Activated CD8-positive, alpha-beta T cell treated with anti-CD3 and anti-CD28 coated beads for 36 hours (primary cell): ENCODE data around the gene PLD5. TPM values are rescaled to one million over a fixed set of nuclear protein-coding genes. Genes with fewer than 3 reads are reported as not detected.
"Not testable (repeated sequence)": the region's sequence is repeated elsewhere in the genome, so short reads cannot be mapped to it uniquely, and the experiment has no call there.

Experiments used
- ATAC-seq: fragments of 200-7000 bp; cut with Tn5 transposase; one replicate; pipeline ENCODE4 v1.10.0; 2021; ENCODE audit warnings: mild to moderate bottlenecking, moderate library complexity
- CTCF ChIA-PET: fragments of 350-600 bp; sonication (Branson Sonifier 250); formaldehyde crosslinking; loops from one replicate; lab custom pipeline; 2021; ENCODE audit warnings: antibody characterized with exemption; lab: Charles Lee
- POLR2A ChIA-PET: fragments of 350-600 bp; sonication (Branson Sonifier 250); formaldehyde crosslinking; loops from one replicate; lab custom pipeline; 2021; ENCODE audit warnings: antibody characterized with exemption; lab: Charles Lee
- DNase-seq: peaks from one replicate; pipeline ENCODE4 v3.0.0-alpha.2; 2020
- H3K27ac Mint-ChIP-seq: one replicate; pipeline ENCODE4 v1.8.0; 2021; ENCODE audit warnings: mild to moderate bottlenecking, mixed read lengths
- H3K27me3 Mint-ChIP-seq: one replicate; pipeline ENCODE4 v1.8.0; 2021; ENCODE audit warnings: mixed read lengths
- H3K36me3 Mint-ChIP-seq: one replicate; pipeline ENCODE4 v1.8.0; 2021; ENCODE audit warnings: low read depth, mixed read lengths
- H3K4me1 Mint-ChIP-seq: one replicate; pipeline ENCODE4 v1.8.0; 2021; ENCODE audit warnings: low read depth, mixed read lengths
- H3K4me3 Mint-ChIP-seq: one replicate; pipeline ENCODE4 v1.8.0; 2021; ENCODE audit warnings: mild to moderate bottlenecking, moderate library complexity, mixed read lengths
- H3K9me3 Mint-ChIP-seq: one replicate; pipeline ENCODE4 v1.8.0; 2021; ENCODE audit warnings: mixed read lengths
- CTCF ChIP-seq: fragments of 200-600 bp; IDR thresholded peaks from one replicate; pipeline ENCODE4 v1.8.0; 2022; ENCODE audit warnings: antibody characterized with exemption, mild to moderate bottlenecking
- intact Hi-C: fragments of 100-400 bp; cut with micrococcal nuclease; formaldehyde crosslinking; loops from one replicate; pipeline ENCODE4 v1.10.0; 2022
- total RNA-seq, 2 experiments: library from RNA; stranded (reverse); gene quantifications; one replicate each; pipeline ENCODE4 v1.2.3, GENCODE V29; 2021

Gene PLD5
- total RNA-seq, 2 experiments from 2014 or later = not detected

GRCh38 chr1:242282758-242283485 lies 241.6 kb downstream of the PLD5 start:
- H3K9me3 Mint-ChIP-seq, CTCF ChIA-PET, ATAC-seq, H3K4me3 Mint-ChIP-seq, POLR2A ChIA-PET, H3K27ac Mint-ChIP-seq, H3K36me3 Mint-ChIP-seq, H3K4me1 Mint-ChIP-seq, DNase-seq, H3K27me3 Mint-ChIP-seq, intact Hi-C loops: not testable (repeated sequence)

- H3K4me1 Mint-ChIP-seq, CTCF ChIA-PET, H3K9me3 Mint-ChIP-seq, intact Hi-C loops, POLR2A ChIA-PET, ATAC-seq, H3K4me3 Mint-ChIP-seq, DNase-seq, H3K27me3 Mint-ChIP-seq, H3K27ac Mint-ChIP-seq, H3K36me3 Mint-ChIP-seq: not testable (repeated sequence)
Observed at GRCh38 chr1:242278406-242278805, 246.1 kb downstream of the PLD5 start.

- H3K9me3 Mint-ChIP-seq, ATAC-seq, H3K27ac Mint-ChIP-seq, H3K27me3 Mint-ChIP-seq, DNase-seq, H3K4me1 Mint-ChIP-seq, intact Hi-C loops, POLR2A ChIA-PET, CTCF ChIA-PET, H3K36me3 Mint-ChIP-seq, H3K4me3 Mint-ChIP-seq: not testable (repeated sequence)
Observed at GRCh38 chr1:242276769-242277168, 247.7 kb downstream of the PLD5 start.

GRCh38 chr1:242267004-242267403 lies 257.5 kb downstream of the PLD5 start:
- H3K36me3 Mint-ChIP-seq, CTCF ChIA-PET, POLR2A ChIA-PET: not testable (repeated sequence)

GRCh38 chr1:242264419-242264818 lies 260.1 kb downstream of the PLD5 start:
- POLR2A ChIA-PET, intact Hi-C loops, CTCF ChIA-PET, H3K27ac Mint-ChIP-seq, H3K27me3 Mint-ChIP-seq, H3K9me3 Mint-ChIP-seq, ATAC-seq, H3K36me3 Mint-ChIP-seq, H3K4me1 Mint-ChIP-seq, H3K4me3 Mint-ChIP-seq, DNase-seq: not testable (repeated sequence)

More at GRCh38 chr1:242267004-242267403, 257.5 kb downstream of the PLD5 start:
- H3K9me3 Mint-ChIP-seq, intact Hi-C loops, H3K4me3 Mint-ChIP-seq, ATAC-seq, H3K27ac Mint-ChIP-seq, H3K4me1 Mint-ChIP-seq, H3K27me3 Mint-ChIP-seq, DNase-seq: not testable (repeated sequence)

GRCh38 chr1:242245255-242245654 lies 279.2 kb downstream of the PLD5 start:
- Mint-ChIP-seq H3K27ac (no peak overlapping the region), H3K36me3 (no peaks in the 10 kb centered on the region), H3K4me1 (no peaks in the 10 kb centered on the region), H3K27me3 (peaks cover 1% of the 10 kb centered on the region), H3K9me3 (no peaks in the 10 kb centered on the region), H3K4me3 (no peak overlapping the region)
- ATAC-seq (no peak), DNase-seq (no peak)
- ChIA-PET POLR2A (no interaction called here), CTCF (no interaction called here)
- TF ChIP-seq CTCF = no peak
- intact Hi-C loops = no loop called here

GRCh38 chr1:242243472-242243871 lies 281.0 kb downstream of the PLD5 start:
- no peak overlapping the region for H3K27ac Mint-ChIP-seq
- ATAC-seq = no peak
- intact Hi-C loops = no loop called here
- POLR2A ChIA-PET = no interaction called here
- DNase-seq = no peak
- H3K9me3 Mint-ChIP-seq = no peaks in the 10 kb centered on the region
- no peak overlapping the region for H3K4me3 Mint-ChIP-seq
- no peaks in the 10 kb centered on the region for H3K36me3 Mint-ChIP-seq
- no peaks in the 10 kb centered on the region for H3K4me1 Mint-ChIP-seq
- CTCF ChIA-PET = no interaction called here
- H3K27me3 Mint-ChIP-seq = peaks cover 1% of the 10 kb centered on the region
- TF ChIP-seq CTCF = no peak
